Left forelimb (tissue), 1 donor: ENCODE results near the gene BID.

Experiments used
- DNase-seq: peaks from one replicate; pipeline ENCODE4 v3.0.0-alpha.2; 2018; ENCODE audit warnings: low spot score

Gene BID

GRCh38 chr22:17783773-17784480 is 9.7 kb upstream of the BID start:
- DNase-seq = no peak

GRCh38 chr22:17783312-17783711 is 9.0 kb upstream of the BID start:
- DNase-seq = no peak

GRCh38 chr22:17782621-17783020 is 8.4 kb upstream of the BID start:
- DNase-seq = no peak

GRCh38 chr22:17782158-17782557 is 7.9 kb upstream of the BID start:
- no peak for DNase-seq

- no peak for DNase-seq
Observed at GRCh38 chr22:17781319-17782031, 7.2 kb upstream of the BID start.

GRCh38 chr22:17780741-17781318 is 6.6 kb upstream of the BID start:
- DNase-seq = no peak

- DNase-seq = no peak
Observed at GRCh38 chr22:17780116-17780740, 6.0 kb upstream of the BID start.

GRCh38 chr22:17779286-17780115 is 5.2 kb upstream of the BID start:
- DNase-seq = no peak

GRCh38 chr22:17778412-17778976 is 4.2 kb upstream of the BID start:
- DNase-seq = no peak

GRCh38 chr22:17777717-17778044 is 3.4 kb upstream of the BID start:
- no peak for DNase-seq

- DNase-seq = no peak
Observed at GRCh38 chr22:17777005-17777716, 2.9 kb upstream of the BID start.

GRCh38 chr22:17775781-17776465 is 1.7 kb upstream of the BID start:
- DNase-seq = no peak

GRCh38 chr22:17774926-17775685 is 837 bp upstream of the BID start:
- no peak for DNase-seq

GRCh38 chr22:17773606-17774205 is 563 bp downstream of the BID start:
- DNase-seq = no peak

GRCh38 chr22:17772958-17773605 is 1.2 kb downstream of the BID start:
- no peak for DNase-seq

GRCh38 chr22:17772249-17772957 is 1.9 kb downstream of the BID start:
- no peak for DNase-seq

- no peak for DNase-seq
Observed at GRCh38 chr22:17770180-17771077, 3.8 kb downstream of the BID start.
